Type B pancreatic cell (in vitro differentiated cells): ENCODE data around the gene AMPD2. TPM values are rescaled to one million over a fixed set of nuclear protein-coding genes. Genes with fewer than 3 reads are reported as not detected.

Experiments
- DNase-seq: peaks from one replicate; pipeline ENCODE4 v3.0.0; 2021; ENCODE audit warnings: mixed read lengths; ENCODE audit not compliant: unreplicated experiment; ENCODE audit errors: extremely low spot score
- H3K27ac Mint-ChIP-seq: 2 replicates; pipeline ENCODE4 v1.8.0; 2021; ENCODE audit warnings: mild to moderate bottlenecking, mixed read lengths
- H3K27me3 Mint-ChIP-seq: 2 replicates; pipeline ENCODE4 v1.8.0; 2021; ENCODE audit warnings: mixed read lengths
- H3K36me3 Mint-ChIP-seq: 2 replicates; pipeline ENCODE4 v1.8.0; 2021; ENCODE audit warnings: mixed read lengths
- H3K4me1 Mint-ChIP-seq: one replicate; pipeline ENCODE4 v1.8.0; 2021; ENCODE audit warnings: mixed read lengths; ENCODE audit not compliant: unreplicated experiment
- H3K4me3 Mint-ChIP-seq: 2 replicates; pipeline ENCODE4 v1.8.0; 2021; ENCODE audit warnings: mild to moderate bottlenecking, mixed read lengths
- H3K9me3 Mint-ChIP-seq: 2 replicates; pipeline ENCODE4 v1.8.0; 2021; ENCODE audit warnings: mixed read lengths
- total RNA-seq: library from RNA; stranded (reverse); gene quantifications from 2 replicates; pipeline ENCODE4 v1.2.1, GENCODE V29; 2021; ENCODE audit warnings: low replicate concordance
- TF ChIP-seq, protein P1 (sequence below): fragments of 200-600 bp; sonication (generic); conservative IDR thresholded peaks from 2 replicates; pipeline ENCODE4 v1.5.0; 2021; ENCODE audit warnings: antibody characterized with exemption, mild to moderate bottlenecking

AMPD2 gene
- total RNA-seq, 1 donor from 2014 or later: 105 TPM

DNA sequence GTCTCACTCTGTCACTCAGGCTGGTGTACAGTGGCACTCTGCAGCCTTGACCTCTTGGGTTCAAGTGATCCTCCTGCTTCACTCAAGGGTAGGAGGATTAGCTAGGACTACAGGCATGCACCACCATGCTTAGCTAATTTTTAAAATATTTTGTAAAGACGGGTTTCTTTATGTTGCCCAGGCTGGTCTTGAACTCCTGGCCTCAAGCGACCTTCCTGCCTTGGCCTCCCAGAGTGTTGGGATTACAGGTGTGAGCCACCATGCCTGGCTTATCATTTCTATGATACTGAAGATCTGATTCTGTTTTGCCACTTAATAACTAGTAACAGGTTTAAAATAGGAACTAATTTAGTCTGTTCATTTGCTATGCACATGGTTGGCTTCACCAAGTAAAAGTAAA, 37.6 kb upstream of the AMPD2 start:
- no peak for DNase-seq
- Mint-ChIP-seq H3K4me1 (no peaks in the 10 kb centered on the region), H3K36me3 (peaks cover 45% of the 10 kb centered on the region), H3K9me3 (no peaks in the 10 kb centered on the region), H3K27me3 (no peaks in the 10 kb centered on the region), H3K4me3 (no peak overlapping the region), H3K27ac (no peak overlapping the region)
- TF ChIP-seq, protein P1, sequence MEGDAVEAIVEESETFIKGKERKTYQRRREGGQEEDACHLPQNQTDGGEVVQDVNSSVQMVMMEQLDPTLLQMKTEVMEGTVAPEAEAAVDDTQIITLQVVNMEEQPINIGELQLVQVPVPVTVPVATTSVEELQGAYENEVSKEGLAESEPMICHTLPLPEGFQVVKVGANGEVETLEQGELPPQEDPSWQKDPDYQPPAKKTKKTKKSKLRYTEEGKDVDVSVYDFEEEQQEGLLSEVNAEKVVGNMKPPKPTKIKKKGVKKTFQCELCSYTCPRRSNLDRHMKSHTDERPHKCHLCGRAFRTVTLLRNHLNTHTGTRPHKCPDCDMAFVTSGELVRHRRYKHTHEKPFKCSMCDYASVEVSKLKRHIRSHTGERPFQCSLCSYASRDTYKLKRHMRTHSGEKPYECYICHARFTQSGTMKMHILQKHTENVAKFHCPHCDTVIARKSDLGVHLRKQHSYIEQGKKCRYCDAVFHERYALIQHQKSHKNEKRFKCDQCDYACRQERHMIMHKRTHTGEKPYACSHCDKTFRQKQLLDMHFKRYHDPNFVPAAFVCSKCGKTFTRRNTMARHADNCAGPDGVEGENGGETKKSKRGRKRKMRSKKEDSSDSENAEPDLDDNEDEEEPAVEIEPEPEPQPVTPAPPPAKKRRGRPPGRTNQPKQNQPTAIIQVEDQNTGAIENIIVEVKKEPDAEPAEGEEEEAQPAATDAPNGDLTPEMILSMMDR: no peak

DNA sequence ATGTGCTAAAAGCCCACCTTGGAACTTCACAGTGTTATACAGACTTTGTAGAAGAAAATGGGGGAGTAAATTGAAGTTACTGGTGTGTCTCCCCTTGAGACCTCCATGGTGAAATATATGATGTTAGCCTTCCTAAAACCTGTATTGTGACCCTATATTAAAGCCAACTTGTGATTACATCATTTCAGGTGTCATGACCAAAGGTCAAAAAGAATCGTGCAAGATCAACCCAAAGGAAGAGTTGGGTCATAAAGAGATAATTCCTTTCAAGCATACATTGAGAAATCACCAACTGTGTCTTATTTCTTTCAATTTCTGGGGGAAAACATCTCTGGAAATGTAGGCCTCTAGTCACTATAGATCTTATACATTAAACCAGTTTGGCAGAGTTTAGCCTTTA, 34.9 kb upstream of the AMPD2 start:
- no peak for DNase-seq
- H3K27ac Mint-ChIP-seq: no peak overlapping the region

DNA sequence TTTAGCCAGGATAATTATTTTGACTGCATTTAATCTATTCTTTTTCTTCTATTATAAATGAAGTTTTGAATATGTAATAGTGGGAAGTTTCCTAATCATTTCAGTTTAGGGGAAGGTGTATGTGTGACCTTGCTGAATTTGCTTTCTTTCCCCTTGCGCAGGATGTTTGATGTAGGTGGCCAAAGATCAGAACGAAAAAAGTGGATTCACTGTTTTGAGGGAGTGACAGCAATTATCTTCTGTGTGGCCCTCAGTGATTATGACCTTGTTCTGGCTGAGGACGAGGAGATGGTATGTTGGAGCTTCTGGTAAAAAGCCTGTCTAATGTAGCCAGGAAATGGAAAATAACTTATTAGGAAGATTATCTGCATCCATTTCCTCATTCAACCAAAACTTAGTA, 33.6 kb upstream of the AMPD2 start:
- H3K27ac Mint-ChIP-seq: no peak overlapping the region

More for the DNA sequence above, 34.9 kb upstream of the AMPD2 start:
- Mint-ChIP-seq H3K4me3 (no peak overlapping the region), H3K9me3 (no peaks in the 10 kb centered on the region), H3K36me3 (peaks cover 51% of the 10 kb centered on the region), H3K4me1 (no peaks in the 10 kb centered on the region), H3K27me3 (no peaks in the 10 kb centered on the region)
- TF ChIP-seq, protein P1: no peak

DNA sequence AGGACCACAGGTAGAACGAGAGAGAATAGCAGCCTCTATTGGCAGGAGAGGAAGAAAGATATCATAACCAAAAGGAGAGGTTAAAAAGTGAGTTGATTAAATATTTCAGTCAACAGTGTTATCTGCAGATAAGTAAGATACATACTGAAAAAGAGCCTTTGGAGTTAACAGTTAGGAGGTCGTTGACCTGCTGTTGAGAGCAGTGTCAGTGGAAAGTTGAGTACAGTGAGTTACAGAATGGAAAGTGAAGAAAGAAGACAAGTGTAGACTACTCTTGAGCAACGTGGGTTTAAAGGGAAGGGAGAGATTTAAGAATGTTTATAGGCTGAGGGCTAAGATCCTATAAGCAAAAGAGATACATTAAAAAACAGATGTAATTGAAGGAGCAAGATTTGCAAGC, 30.5 kb upstream of the AMPD2 start:
- H3K27me3 Mint-ChIP-seq: no peaks in the 10 kb centered on the region
- TF ChIP-seq, protein P1: no peak
- no peaks in the 10 kb centered on the region for H3K9me3 Mint-ChIP-seq
- no peak for DNase-seq
- H3K4me3 Mint-ChIP-seq: no peak overlapping the region
- no peak overlapping the region for H3K27ac Mint-ChIP-seq
- peaks cover 34% of the 10 kb centered on the region for H3K36me3 Mint-ChIP-seq
- H3K4me1 Mint-ChIP-seq: no peaks in the 10 kb centered on the region

More for the DNA sequence above, 33.6 kb upstream of the AMPD2 start:
- TF ChIP-seq, protein P1: no peak
- no peaks in the 10 kb centered on the region for H3K9me3 Mint-ChIP-seq
- H3K36me3 Mint-ChIP-seq: peaks cover 42% of the 10 kb centered on the region
- no peaks in the 10 kb centered on the region for H3K27me3 Mint-ChIP-seq
- H3K4me3 Mint-ChIP-seq: no peak overlapping the region
- no peaks in the 10 kb centered on the region for H3K4me1 Mint-ChIP-seq
- no peak for DNase-seq

DNA sequence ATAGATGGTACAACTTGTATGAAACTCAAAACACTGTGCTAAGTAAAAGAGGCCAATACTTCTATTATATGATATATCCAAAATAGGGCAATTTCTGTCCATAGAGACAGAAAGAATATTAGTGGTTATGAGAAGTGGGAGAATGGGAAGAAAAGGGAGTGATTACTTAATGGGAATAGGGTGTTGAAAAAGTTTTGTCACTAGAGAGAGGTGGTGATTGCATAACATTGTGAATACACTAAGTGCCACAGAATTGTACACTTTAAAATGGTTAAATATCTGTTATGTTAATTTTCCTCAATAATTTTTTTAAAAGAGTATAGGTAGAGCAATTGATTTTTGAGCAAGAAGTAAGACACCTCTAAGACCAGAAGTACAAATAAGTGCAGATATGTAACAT, 30.0 kb upstream of the AMPD2 start:
- H3K4me3 Mint-ChIP-seq: no peak overlapping the region
- no peaks in the 10 kb centered on the region for H3K4me1 Mint-ChIP-seq

More for the DNA sequence above, 30.0 kb upstream of the AMPD2 start:
- H3K36me3 Mint-ChIP-seq: peaks cover 32% of the 10 kb centered on the region
- no peaks in the 10 kb centered on the region for H3K27me3 Mint-ChIP-seq
- no peak overlapping the region for H3K27ac Mint-ChIP-seq
- H3K9me3 Mint-ChIP-seq: no peaks in the 10 kb centered on the region
- DNase-seq: no peak
- TF ChIP-seq, protein P1: no peak
